GM18873 (cell line): ENCODE results near the gene PRPF39.
"Not testable (repeated sequence)": the region's sequence is repeated elsewhere in the genome, so short reads cannot be mapped to it uniquely, and the experiment has no call there.

ENCODE experiments used
- ATAC-seq: cut with Tn5 transposase; IDR thresholded peaks from one replicate; pipeline ENCODE4 v1.9.1; 2021; ENCODE audit warnings: mild to moderate bottlenecking, moderate library complexity, moderate number of reproducible peaks; ENCODE audit not compliant: unreplicated experiment, low FRiP score

Gene PRPF39

GRCh38 chr14:45081096-45081495 lies 2.8 kb upstream of the PRPF39 start:
- not testable (repeated sequence) for ATAC-seq

- no peak for ATAC-seq
These were observed 1.5 kb upstream of the PRPF39 start for GRCh38 chr14:45082420-45082819.

GRCh38 chr14:45083617-45083975 lies 320 bp upstream of the PRPF39 start:
- ATAC-seq: no peak

GRCh38 chr14:45084946-45085346 lies 1.0 kb downstream of the PRPF39 start:
- ATAC-seq: no peak

- peak; percentile 64 for ATAC-seq
These were observed 5.9 kb downstream of the PRPF39 start for GRCh38 chr14:45089813-45090212.

GRCh38 chr14:45091710-45092109 lies 7.8 kb downstream of the PRPF39 start:
- no peak for ATAC-seq

GRCh38 chr14:45094275-45094674 lies 10.4 kb downstream of the PRPF39 start:
- no peak for ATAC-seq

GRCh38 chr14:45095143-45095542 lies 11.2 kb downstream of the PRPF39 start:
- ATAC-seq: no peak

- no peak for ATAC-seq
These were observed 12.3 kb downstream of the PRPF39 start for GRCh38 chr14:45096218-45096617.

GRCh38 chr14:45103806-45104205 lies 19.9 kb downstream of the PRPF39 start:
- no peak for ATAC-seq

- ATAC-seq: no peak
These were observed 20.6 kb downstream of the PRPF39 start for GRCh38 chr14:45104561-45104960.

- ATAC-seq: no peak
These were observed 29.2 kb downstream of the PRPF39 start for GRCh38 chr14:45112896-45113781.

GRCh38 chr14:45114327-45114726 lies 30.4 kb downstream of the PRPF39 start:
- ATAC-seq: no peak

- no peak for ATAC-seq
These were observed 34.7 kb downstream of the PRPF39 start for GRCh38 chr14:45118594-45118993.

GRCh38 chr14:45120096-45120495 lies 36.2 kb downstream of the PRPF39 start:
- ATAC-seq: no peak

- no peak for ATAC-seq
These were observed 39.4 kb downstream of the PRPF39 start for GRCh38 chr14:45123271-45123670.

GRCh38 chr14:45125754-45126153 lies 41.8 kb downstream of the PRPF39 start:
- no peak for ATAC-seq

- no peak for ATAC-seq
These were observed 45.2 kb downstream of the PRPF39 start for GRCh38 chr14:45128963-45129629.

- no peak for ATAC-seq
These were observed 49.8 kb downstream of the PRPF39 start for GRCh38 chr14:45133683-45134050.

GRCh38 chr14:45134051-45134958 lies 50.4 kb downstream of the PRPF39 start, which contains the start of gene FKBP3:
FKBP3 (minus strand) TSS chr14:45134481; CDS start chr14:45134456, 25 bp downstream.
- peak; percentile 89 for ATAC-seq

- ATAC-seq: no peak
These were observed 51.2 kb downstream of the PRPF39 start for GRCh38 chr14:45135156-45135555.
